Measurements from ENCODE around the gene RNASE1.

DNA sequence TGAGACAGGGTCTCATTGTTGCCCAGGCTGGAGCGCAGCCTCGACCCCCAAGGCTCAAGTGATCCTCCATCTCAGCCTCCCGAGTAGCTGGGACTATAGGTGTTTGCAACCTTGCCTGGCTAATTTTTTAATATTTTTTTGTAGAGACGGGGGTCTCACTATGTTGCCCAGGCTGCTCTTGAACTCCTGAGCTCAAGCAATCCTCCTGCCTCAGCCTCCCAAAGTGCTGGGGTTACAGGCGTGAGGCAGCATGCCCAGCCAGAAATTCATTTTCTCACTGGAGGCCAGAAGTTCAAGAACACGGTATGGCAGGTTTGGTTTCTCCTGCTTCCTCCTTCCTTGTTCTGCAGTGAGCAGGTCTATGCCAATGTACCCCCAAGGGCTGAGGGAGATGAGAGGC, 3.7 kb downstream of the RNASE1 start:
- no peak for TF ChIP-seq JUNB (IDR thresholded peaks at IDR 0.05; ENCODE audit: unreplicated experiment)
- TF ChIP-seq, protein P1, sequence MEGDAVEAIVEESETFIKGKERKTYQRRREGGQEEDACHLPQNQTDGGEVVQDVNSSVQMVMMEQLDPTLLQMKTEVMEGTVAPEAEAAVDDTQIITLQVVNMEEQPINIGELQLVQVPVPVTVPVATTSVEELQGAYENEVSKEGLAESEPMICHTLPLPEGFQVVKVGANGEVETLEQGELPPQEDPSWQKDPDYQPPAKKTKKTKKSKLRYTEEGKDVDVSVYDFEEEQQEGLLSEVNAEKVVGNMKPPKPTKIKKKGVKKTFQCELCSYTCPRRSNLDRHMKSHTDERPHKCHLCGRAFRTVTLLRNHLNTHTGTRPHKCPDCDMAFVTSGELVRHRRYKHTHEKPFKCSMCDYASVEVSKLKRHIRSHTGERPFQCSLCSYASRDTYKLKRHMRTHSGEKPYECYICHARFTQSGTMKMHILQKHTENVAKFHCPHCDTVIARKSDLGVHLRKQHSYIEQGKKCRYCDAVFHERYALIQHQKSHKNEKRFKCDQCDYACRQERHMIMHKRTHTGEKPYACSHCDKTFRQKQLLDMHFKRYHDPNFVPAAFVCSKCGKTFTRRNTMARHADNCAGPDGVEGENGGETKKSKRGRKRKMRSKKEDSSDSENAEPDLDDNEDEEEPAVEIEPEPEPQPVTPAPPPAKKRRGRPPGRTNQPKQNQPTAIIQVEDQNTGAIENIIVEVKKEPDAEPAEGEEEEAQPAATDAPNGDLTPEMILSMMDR (conservative IDR thresholded peaks at IDR 0.05; ENCODE audit: low read depth in 2 of 2), result no peak
- no peak for TF ChIP-seq EZH2phosphoT487 (IDR thresholded peaks at IDR 0.05; ENCODE audit: unreplicated experiment)
- TF ChIP-seq, protein P2, sequence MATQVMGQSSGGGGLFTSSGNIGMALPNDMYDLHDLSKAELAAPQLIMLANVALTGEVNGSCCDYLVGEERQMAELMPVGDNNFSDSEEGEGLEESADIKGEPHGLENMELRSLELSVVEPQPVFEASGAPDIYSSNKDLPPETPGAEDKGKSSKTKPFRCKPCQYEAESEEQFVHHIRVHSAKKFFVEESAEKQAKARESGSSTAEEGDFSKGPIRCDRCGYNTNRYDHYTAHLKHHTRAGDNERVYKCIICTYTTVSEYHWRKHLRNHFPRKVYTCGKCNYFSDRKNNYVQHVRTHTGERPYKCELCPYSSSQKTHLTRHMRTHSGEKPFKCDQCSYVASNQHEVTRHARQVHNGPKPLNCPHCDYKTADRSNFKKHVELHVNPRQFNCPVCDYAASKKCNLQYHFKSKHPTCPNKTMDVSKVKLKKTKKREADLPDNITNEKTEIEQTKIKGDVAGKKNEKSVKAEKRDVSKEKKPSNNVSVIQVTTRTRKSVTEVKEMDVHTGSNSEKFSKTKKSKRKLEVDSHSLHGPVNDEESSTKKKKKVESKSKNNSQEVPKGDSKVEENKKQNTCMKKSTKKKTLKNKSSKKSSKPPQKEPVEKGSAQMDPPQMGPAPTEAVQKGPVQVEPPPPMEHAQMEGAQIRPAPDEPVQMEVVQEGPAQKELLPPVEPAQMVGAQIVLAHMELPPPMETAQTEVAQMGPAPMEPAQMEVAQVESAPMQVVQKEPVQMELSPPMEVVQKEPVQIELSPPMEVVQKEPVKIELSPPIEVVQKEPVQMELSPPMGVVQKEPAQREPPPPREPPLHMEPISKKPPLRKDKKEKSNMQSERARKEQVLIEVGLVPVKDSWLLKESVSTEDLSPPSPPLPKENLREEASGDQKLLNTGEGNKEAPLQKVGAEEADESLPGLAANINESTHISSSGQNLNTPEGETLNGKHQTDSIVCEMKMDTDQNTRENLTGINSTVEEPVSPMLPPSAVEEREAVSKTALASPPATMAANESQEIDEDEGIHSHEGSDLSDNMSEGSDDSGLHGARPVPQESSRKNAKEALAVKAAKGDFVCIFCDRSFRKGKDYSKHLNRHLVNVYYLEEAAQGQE (IDR thresholded peaks at IDR 0.05; ENCODE audit: unreplicated experiment), result no peak
- TF ChIP-seq NANOG (IDR thresholded peaks at IDR 0.05; ENCODE audit: borderline replicate concordance), result no peak
